Left lobe of liver (tissue), 2 donors: ENCODE results near the gene MYL5. TPM values are rescaled to one million over a fixed set of nuclear protein-coding genes. Genes with fewer than 3 reads are reported as not detected.
"Not testable (repeated sequence)": the region's sequence is repeated elsewhere in the genome, so short reads cannot be mapped to it uniquely, and the experiment has no call there.

Experiments
- ATAC-seq: fragments of 200-7000 bp; cut with Tn5 transposase; one replicate; pipeline ENCODE4 v1.9.1; 2020; ENCODE audit warnings: mild to moderate bottlenecking, moderate library complexity
- DNase-seq: peaks from one replicate; pipeline ENCODE4 v3.0.0-alpha.2; 2020; ENCODE audit warnings: low spot score
- total RNA-seq: library from RNA; stranded (reverse); gene quantifications from one replicate; pipeline ENCODE4 v1.2.1, GENCODE V29; 2021
- donor health status: DM: no; HTN: no; CAD: no; lungs with moderate emphysema.
- donor health status: DM: no; HTN: yes; CAD: no.

Gene MYL5
- total RNA-seq, 1 donor from 2014 or later: 7.4 TPM

GRCh38 chr4:683982-684622, 9.8 kb downstream of the MYL5 start:
- ATAC-seq: peak; percentile 14
- no peak for DNase-seq

GRCh38 chr4:684623-685327, 10.4 kb downstream of the MYL5 start:
- ATAC-seq (no peak), DNase-seq (no peak)

GRCh38 chr4:685679-686412, 11.5 kb downstream of the MYL5 start:
- ATAC-seq (no peak), DNase-seq (no peak)

GRCh38 chr4:686413-687040, 12.2 kb downstream of the MYL5 start:
- no peak for ATAC-seq
- no peak for DNase-seq

- ATAC-seq (peak; percentile 85), DNase-seq (peak; percentile 93)
Observed at GRCh38 chr4:687048-687970, 13.0 kb downstream of the MYL5 start.

GRCh38 chr4:687971-688853, 13.9 kb downstream of the MYL5 start:
- ATAC-seq (peak; percentile 43), DNase-seq (peak; percentile 71)

GRCh38 chr4:688854-689681, 14.7 kb downstream of the MYL5 start, which contains the start of gene SLC49A3:
Gene SLC49A3, minus strand, starts transcription at chr4:689151. Its CDS starts 24 bp downstream, at chr4:689127.
- DNase-seq (no peak), ATAC-seq (peak; percentile 13)

DNA sequence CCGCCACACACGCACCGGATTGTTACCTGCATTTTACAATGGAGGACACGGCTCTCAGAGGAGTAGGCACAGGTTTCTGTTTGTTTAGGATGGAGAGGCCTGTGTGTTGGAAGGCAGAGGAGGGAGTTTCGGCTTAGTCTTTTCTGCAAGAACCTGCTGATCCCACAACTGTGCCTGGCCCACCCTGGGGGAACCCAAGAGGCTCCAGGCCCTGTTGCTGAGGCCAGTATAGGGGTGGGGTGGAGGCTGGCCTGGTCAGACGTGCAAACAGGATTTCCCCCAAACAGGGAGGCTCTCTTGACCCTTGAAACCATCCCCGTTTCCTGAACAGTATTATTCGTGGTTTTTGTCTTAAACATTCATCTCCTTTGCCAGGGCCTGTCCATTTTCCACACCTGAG, 15.4 kb downstream of the MYL5 start:
- ATAC-seq (no peak), DNase-seq (no peak)

- peak; percentile 72 for ATAC-seq
- peak; percentile 67 for DNase-seq
Observed at GRCh38 chr4:692771-693554, 18.6 kb downstream of the MYL5 start.

DNA sequence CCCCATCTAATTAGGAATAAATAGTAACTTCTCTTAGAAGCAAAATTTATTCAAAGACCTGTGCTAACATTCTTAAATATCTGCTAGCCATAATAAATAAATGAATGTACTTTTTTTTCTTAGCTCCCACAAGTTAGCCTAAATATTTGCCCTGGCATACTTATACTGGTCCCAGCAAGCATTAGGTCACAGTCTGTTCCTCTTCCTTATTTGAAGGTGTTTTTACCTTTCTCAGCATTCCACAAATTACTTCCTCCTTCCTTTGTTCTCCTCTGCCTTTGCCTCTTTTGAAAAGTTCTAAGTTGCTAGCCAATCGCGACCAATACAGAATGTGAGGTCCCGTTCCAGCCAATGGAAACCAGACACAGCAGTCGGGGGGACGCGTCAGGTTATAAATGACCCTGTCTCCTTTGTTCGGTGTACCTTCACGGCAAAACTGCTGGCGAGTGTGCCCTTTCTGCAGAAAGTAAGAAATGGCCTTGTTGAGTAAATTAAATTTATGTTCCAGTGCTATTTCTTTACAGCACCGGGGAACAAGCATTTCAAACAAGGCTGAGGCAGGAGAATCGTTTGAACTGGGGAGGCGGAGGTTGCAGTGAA, 20.1 kb downstream of the MYL5 start:
- not testable (repeated sequence) for DNase-seq, ATAC-seq

DNA sequence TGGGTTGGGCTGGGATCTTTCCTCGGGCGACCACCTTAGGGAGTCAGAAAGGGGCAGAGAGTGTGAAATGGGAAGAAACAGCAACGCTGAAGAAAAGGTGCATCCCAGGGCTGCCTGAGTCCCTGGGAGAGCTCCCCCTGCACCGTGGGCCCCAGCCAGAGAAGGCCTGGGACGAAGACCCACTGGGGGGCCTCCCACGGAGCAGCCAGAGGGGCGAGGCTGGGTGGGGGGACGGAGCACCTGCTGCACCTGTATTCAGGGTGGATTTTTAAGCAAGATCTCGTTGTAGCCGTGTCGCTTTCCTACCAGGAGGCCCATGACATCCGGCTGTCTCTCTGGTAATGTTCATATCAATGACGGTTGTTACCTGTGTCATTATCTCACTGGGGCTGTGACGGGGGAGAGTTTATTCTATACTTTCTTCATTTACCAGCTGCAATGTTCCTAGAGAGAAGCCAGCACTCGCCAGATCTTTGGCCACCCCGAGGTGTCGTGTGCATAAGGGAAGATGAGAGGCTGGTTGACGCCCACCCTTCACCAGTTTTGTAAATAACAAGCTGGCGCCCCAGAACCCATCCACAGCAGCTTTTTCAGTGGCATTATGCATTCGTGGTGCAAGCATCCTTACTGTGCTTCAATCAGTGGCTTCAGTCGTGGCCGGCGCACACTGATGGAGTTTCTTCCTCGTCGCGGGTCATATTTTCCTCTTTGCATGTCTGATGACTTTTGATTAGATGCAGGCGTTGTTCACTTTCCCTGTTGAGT, 25.7 kb downstream of the MYL5 start:
- ATAC-seq (no peak), DNase-seq (no peak)

DNA sequence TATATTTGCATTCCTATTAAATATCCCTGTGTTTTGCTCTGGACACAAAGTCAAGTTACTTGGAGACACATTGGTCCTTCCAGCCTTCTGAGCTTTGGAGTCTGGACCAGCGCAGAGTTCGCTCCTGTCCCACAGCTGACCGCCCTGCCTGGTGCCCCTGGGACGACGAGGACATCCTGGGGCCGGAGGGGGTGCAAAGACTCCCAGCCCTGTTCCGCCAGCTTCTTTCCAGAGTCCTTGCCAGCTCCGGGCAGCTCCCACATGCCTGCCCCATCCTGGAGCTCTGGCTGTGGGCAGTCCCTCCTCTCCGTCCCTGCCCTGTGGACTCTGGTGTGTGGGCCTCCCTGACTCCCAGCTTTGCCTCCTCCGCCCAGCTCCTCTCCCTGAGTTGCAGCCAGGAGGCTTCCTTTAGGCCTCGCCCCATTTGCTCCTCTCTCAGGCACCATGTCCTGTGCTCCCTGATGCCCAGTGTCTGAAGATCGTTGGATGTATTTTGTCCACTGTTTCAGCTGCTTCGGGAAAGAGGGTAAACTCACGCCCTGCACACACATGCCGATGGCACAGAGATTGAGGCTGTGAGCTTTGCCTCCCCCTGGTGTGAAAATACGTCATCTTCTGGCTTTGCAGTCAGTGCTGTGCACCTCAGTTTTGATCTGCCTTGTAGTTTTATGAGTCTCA, 26.4 kb downstream of the MYL5 start:
- ATAC-seq (no peak), DNase-seq (no peak)

DNA sequence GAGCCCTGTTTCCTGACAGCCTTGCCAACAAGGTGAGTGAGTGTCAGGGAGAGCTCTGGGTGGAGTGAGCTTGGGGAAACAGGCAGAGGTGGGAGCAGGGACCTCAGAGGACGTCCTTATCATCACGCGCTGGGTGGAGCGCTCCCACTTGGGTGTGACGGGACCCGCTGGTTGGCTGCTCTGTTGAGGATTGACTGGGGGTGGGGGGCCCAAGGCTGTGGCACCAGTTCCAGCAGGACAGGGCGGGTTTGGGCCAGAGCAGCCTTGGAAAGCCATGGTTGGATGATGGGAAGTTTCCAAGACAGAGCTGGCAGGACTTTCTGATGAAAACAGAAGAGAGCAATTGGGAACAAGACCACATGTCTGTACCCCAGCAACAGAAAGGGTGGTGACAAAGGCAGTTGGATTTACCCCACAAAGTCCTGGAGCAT, 28.3 kb downstream of the MYL5 start:
- no peak for ATAC-seq
- DNase-seq: no peak

GRCh38 chr4:703336-704197, 29.2 kb downstream of the MYL5 start:
- ATAC-seq: no peak

More at GRCh38 chr4:703336-704197, 29.2 kb downstream of the MYL5 start:
- no peak for DNase-seq
